Raji (cell line): ENCODE results near the gene PRRC2C.

Experiments used
- POLR2A ChIP-seq: IDR thresholded peaks from 2 replicates; pipeline ENCODE4 v1.6.1; 2011; ENCODE audit warnings: low read depth, low read length, control low read depth; ENCODE audit not compliant: insufficient read depth

The PRRC2C gene

GRCh38 chr1:171606402-171606941 lies 121.1 kb downstream of the PRRC2C start:
- TF ChIP-seq POLR2A, result no peak

DNA sequence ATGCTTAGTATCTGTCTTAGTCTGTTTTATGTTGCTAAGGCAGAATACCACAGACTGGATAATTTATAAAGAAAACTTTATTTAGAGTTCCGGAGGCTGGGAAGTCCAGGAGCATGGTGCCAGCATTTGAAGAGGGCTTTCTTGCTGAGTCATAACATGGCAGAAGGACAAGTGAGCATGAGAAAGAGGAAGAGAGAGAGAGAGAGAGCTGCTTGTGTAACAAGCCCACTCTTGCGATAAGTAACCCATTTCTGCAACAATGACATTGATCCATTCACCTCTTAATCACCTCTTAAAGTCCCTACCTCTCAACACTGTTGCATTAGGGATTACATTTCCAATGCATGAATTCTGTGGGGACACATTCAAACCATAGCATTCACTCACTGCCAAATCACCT lies 125.1 kb downstream of the PRRC2C start:
- TF ChIP-seq POLR2A, result no peak

- no peak for TF ChIP-seq POLR2A
Observed at GRCh38 chr1:171611306-171611705, 126.0 kb downstream of the PRRC2C start.

DNA sequence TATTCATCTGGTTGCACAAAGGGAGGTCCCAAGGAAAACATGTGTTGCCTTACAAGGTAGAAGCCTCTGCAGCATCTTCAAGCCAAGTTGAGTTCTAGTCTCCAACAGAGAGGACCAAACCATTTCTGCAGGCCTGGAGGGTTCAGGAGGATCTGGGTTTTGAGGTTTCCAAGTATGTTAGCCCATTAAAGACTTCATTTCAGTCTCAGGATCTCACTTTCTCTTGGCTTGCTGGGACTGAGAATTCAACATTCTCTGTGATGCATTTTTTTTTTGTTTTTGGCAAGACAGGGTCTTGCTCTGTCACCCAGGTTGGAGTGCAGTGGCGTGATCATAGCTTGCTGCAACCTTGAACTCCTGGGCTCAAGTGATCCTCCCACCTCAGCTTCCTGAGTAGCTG lies 128.0 kb downstream of the PRRC2C start:
- no peak for TF ChIP-seq POLR2A

- TF ChIP-seq POLR2A, result no peak
Observed at GRCh38 chr1:171616586-171616985, 131.3 kb downstream of the PRRC2C start.

GRCh38 chr1:171622152-171622462 lies 136.8 kb downstream of the PRRC2C start, which contains the start of gene MYOCOS:
TSS of gene MYOCOS (plus strand) at chr1:171622243. CDS start at chr1:171623884, 1,641 bp downstream.
- no peak for TF ChIP-seq POLR2A

DNA sequence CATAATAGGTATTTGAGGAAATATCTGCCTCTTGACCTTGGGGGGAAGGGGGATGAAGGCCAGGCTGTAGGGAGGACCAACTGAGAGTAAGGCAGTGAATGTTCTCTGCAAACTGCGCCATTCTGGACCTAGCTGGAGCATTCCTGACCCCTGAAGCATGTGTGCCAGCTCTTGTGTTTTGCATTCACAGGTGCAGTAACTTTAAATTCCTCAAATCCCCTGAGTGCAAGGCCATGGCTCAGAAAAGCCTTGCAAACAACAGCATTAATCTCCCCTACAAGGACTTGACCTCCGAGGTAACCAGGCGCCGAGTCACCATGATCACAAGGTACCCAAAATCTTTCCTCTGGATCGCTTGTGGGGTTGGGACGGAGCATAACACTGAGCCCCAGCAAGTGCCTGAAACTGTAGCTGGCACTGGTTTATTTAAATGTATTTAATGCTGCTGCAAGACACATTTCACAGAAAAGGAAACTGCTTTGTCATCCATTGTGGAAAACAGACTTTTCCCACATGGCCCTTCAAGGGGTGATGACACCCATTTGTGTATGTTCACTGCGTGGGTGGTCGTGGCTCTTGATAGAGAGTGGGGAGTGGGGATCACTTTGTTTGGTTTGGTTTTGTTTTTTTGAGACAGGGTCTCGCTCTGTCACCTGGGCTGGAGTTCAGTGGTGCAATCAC lies 138.5 kb downstream of the PRRC2C start:
- no peak for TF ChIP-seq POLR2A

GRCh38 chr1:171625225-171625624 lies 139.9 kb downstream of the PRRC2C start:
- no peak for TF ChIP-seq POLR2A

GRCh38 chr1:171627020-171627419 lies 141.7 kb downstream of the PRRC2C start:
- no peak for TF ChIP-seq POLR2A

DNA sequence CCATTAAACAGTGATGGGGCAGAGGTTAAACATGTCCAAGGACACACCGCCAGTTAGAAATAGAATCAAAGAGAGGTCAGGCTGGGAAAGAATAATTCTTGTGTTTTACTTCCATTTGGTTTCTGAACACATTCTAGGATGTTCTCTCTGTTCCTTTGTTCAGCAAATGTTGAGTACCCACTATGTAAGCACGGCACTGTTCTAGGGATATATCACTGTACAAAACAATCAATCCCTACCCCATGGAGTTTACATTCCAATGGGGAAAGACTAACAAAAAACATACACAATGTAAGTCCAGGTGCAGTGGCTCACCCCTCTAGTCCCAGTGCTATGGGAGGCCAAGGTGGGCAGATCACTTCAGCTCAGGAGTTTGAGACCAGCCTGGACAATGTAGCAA lies 142.9 kb downstream of the PRRC2C start:
- TF ChIP-seq POLR2A, result no peak

DNA sequence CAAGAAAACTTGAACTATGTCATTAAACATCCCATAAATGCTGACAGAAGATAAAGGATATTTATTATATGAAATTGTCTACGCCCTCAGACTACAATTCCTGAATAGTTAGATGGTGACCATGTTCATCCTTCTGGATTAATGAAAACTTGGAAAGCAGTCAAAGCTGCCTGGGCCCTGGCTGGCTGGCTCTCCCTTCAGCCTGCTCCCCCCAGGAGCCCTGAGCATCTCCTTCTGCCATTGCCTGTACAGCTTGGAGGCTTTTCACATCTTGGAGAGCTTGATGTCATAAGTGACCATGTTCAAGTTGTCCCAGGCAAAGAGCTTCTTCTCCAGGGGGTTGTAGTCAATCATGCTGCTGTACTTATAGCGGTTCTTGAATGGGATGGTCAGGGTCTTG lies 150.3 kb downstream of the PRRC2C start:
- TF ChIP-seq POLR2A, result no peak

GRCh38 chr1:171636141-171636540 lies 150.8 kb downstream of the PRRC2C start:
- no peak for TF ChIP-seq POLR2A

GRCh38 chr1:171637928-171638576 lies 152.7 kb downstream of the PRRC2C start:
- TF ChIP-seq POLR2A, result no peak

DNA sequence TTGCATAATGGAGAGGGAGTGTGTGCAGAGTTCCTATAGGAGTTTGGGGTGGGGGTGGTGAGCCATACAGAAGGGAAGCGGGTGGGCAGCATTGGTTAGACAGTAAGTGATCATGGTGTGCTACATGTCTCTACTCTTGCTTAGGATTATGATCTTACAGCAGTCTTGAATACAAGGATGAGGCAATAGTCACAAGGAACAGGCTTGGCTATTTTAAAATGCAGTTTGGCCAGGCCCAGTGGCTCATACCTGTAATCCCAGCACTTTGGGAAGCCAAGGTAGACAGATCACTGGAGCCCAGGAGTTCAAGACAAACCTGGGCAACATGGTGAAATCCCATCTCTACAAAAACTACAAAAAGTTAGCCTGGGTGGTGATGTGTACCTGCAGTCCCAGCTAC lies 154.9 kb downstream of the PRRC2C start:
- TF ChIP-seq POLR2A, result no peak

DNA sequence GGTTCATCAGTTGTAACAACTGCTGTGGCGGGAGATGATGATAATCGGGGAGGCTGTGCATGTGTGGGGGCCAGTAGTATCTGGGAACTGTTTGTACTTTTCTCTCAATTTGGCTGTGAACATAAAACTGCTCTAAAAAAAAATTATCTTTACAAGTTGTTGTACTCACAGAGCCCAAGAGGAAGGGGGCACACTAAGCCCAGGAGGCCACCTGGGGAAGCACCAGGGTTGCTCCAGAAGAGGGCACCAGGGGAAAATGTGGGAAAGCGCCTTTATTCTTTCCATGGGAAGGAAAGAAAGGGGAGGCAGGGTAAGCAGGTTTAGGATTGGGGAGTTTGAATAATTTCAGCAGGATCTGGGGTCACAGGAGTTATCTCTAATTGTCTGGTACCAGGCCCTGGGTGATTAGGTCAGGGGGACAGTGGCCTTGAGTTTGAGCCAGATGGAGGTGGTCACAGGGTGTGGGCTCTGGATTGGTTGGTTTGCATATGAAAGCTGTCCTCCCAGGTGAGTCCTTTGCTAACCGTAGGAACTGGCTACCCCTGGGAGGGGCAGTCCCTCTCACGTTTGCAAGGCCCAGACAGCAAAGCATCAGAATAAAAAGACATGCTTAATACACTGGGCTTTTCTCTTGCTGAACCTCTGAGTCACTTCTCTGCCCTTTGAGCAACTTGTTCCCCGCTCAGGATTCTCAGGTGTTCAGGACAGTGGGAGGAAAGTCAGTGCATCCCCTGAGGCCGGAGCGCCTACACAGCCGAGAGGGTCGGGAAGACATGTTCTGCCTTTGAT lies 155.9 kb downstream of the PRRC2C start:
- no peak for TF ChIP-seq POLR2A

DNA sequence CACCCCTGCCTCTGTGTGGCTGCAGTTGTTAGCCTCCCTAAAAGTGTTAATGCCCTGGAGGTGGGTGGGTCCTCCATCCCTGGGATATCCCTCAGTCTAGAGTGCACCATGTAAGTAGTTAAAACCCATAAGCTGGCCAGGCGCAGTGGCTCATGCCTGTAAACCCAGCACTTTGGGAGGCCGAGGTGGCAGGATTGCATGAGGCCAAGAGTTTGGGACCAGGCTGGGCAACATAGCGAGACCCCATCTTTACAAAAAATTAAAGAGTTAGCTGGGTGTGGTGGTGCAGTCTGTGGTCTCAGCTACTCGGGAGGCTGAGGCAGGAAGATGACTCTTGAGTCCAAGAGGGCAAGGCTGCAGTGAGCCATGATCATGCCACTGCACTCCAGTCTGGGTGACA lies 156.9 kb downstream of the PRRC2C start:
- no peak for TF ChIP-seq POLR2A
